ENCODE measurements around the gene TTC21B. TPM values are rescaled to one million over a fixed set of nuclear protein-coding genes. Genes with fewer than 3 reads are reported as not detected.

TTC21B gene
- total RNA-seq, 2 donors from 2014 or later: 25.8 to 25.9 TPM

GRCh38 chr2:165897726-165898125, 55.9 kb downstream of the TTC21B start:
- peaks cover 3% of the 10 kb centered on the region for H3K4me1 Mint-ChIP-seq
- H3K36me3 Mint-ChIP-seq (ENCODE audit: low read depth): peaks cover 41% of the 10 kb centered on the region
- Histone ChIP-seq H3K27me3 (ENCODE audit: control insufficient read depth, insufficient read depth, low read length, poor library complexity, severe bottlenecking) (no peaks in the 10 kb centered on the region), H3K4me3 (ENCODE audit: low read length) (no peak overlapping the region), H3K9me3 (ENCODE audit: control insufficient read depth, low read length) (no peaks in the 10 kb centered on the region), H3K36me3 (ENCODE audit: control insufficient read depth, insufficient read depth, low read length) (peaks cover 61% of the 10 kb centered on the region), H3K9ac (ENCODE audit: extremely low read depth, low read length, poor library complexity, severe bottlenecking) (no peak overlapping the region), H3K27ac (ENCODE audit: low read depth, low read length) (no peak overlapping the region), H3K4me1 (ENCODE audit: control insufficient read depth, insufficient read depth, low read length) (no peaks in the 10 kb centered on the region)
- H3K27ac Mint-ChIP-seq: no peak overlapping the region
- 83 to 92% methylated on average over 5 of the region's 5 CpGs for WGBS, 2 experiments (ENCODE audit: insufficient coverage in 1 of 2, insufficient read length in 1 of 2)
- DNase-seq: no peak
- H3K4me3 Mint-ChIP-seq: no peak overlapping the region
- H3K27me3 Mint-ChIP-seq (ENCODE audit: insufficient read depth): no peaks in the 10 kb centered on the region
- no peak for TF ChIP-seq CTCF (conservative IDR thresholded peaks at IDR 0.05)
- H3K9me3 Mint-ChIP-seq: no peaks in the 10 kb centered on the region

GRCh38 chr2:165897074-165897473, 56.5 kb downstream of the TTC21B start:
- no peak for TF ChIP-seq CTCF (conservative IDR thresholded peaks at IDR 0.05)
- Mint-ChIP-seq H3K4me3 (no peak overlapping the region), H3K4me1 (peaks cover 3% of the 10 kb centered on the region), H3K27me3 (ENCODE audit: insufficient read depth) (no peaks in the 10 kb centered on the region), H3K9me3 (no peaks in the 10 kb centered on the region), H3K27ac (no peak overlapping the region), H3K36me3 (ENCODE audit: low read depth) (peaks cover 41% of the 10 kb centered on the region)
- WGBS, 2 experiments (ENCODE audit: insufficient coverage in 1 of 2, insufficient read length in 1 of 2): 87 to 91% methylated on average over 2 to 5 of the region's 5 CpGs
- Histone ChIP-seq H3K9ac (ENCODE audit: extremely low read depth, low read length, poor library complexity, severe bottlenecking) (no peak overlapping the region), H3K36me3 (ENCODE audit: control insufficient read depth, insufficient read depth, low read length) (peaks cover 59% of the 10 kb centered on the region), H3K4me1 (ENCODE audit: control insufficient read depth, insufficient read depth, low read length) (no peaks in the 10 kb centered on the region), H3K4me3 (ENCODE audit: low read length) (no peak overlapping the region), H3K27me3 (ENCODE audit: control insufficient read depth, insufficient read depth, low read length, poor library complexity, severe bottlenecking) (no peaks in the 10 kb centered on the region), H3K27ac (ENCODE audit: low read depth, low read length) (no peak overlapping the region), H3K9me3 (ENCODE audit: control insufficient read depth, low read length) (no peaks in the 10 kb centered on the region)
- DNase-seq: no peak

- no peak for DNase-seq
- Histone ChIP-seq H3K4me1 (ENCODE audit: control insufficient read depth, insufficient read depth, low read length) (no peaks in the 10 kb centered on the region), H3K9ac (ENCODE audit: extremely low read depth, low read length, poor library complexity, severe bottlenecking) (no peak overlapping the region), H3K27me3 (ENCODE audit: control insufficient read depth, insufficient read depth, low read length, poor library complexity, severe bottlenecking) (no peaks in the 10 kb centered on the region), H3K4me3 (ENCODE audit: low read length) (no peak overlapping the region), H3K9me3 (ENCODE audit: control insufficient read depth, low read length) (no peaks in the 10 kb centered on the region), H3K36me3 (ENCODE audit: control insufficient read depth, insufficient read depth, low read length) (peaks cover 56% of the 10 kb centered on the region), H3K27ac (ENCODE audit: low read depth, low read length) (no peak overlapping the region)
- Mint-ChIP-seq H3K4me1 (peaks cover 3% of the 10 kb centered on the region), H3K36me3 (ENCODE audit: low read depth) (peaks cover 38% of the 10 kb centered on the region), H3K4me3 (no peak overlapping the region), H3K9me3 (no peaks in the 10 kb centered on the region), H3K27me3 (ENCODE audit: insufficient read depth) (no peaks in the 10 kb centered on the region), H3K27ac (no peak overlapping the region)
- WGBS, 2 experiments (ENCODE audit: insufficient coverage in 1 of 2, insufficient read length in 1 of 2): 83% methylated on average over 1 of the region's 1 CpG; no CpG with 5 or more reads in 1 of the 2 experiments
- TF ChIP-seq CTCF (conservative IDR thresholded peaks at IDR 0.05): no peak
Measured at GRCh38 chr2:165895974-165896373, 57.6 kb downstream of the TTC21B start.
